Heart left ventricle (tissue), 16 donors: ENCODE data around the gene KCNMB2. TPM values are rescaled to one million over a fixed set of nuclear protein-coding genes. Genes with fewer than 3 reads are reported as not detected.
A peak's percentile ranks its signal among the peaks of the same experiment; 100 is the strongest.

Experiments
- ATAC-seq, 4 donors: fragments of 200-7000 bp; cut with Tn5 transposase; one replicate each; pipeline ENCODE4 v1.9.1; 2020 to 2022; ENCODE audit warnings: moderate library complexity in 4 of 4, mild to moderate bottlenecking in 3 of 4, moderate number of reproducible peaks in 1 of 4
- DNase-seq, 5 donors: peaks; one replicate each; pipeline ENCODE4 v3.0.0-alpha.2; 2020
- H3K27ac ChIP-seq, 12 donors: fragments of 200-600 bp; sonication (generic) in 4 of 12; one replicate each; pipeline versions ENCODE4 v1.5.0 to v1.8.0; 2016 to 2022; ENCODE audit warnings: mild to moderate bottlenecking in 2 of 12
- H3K27me3 ChIP-seq, 9 donors: fragments of 200-600 bp; sonication (generic) in 2 of 9; one replicate each; pipeline versions ENCODE4 v1.5.1 to v1.8.0; 2016 to 2022; ENCODE audit warnings: mild to moderate bottlenecking in 3 of 9
- H3K36me3 ChIP-seq, 9 donors: fragments of 200-600 bp; sonication (generic) in 2 of 9; one replicate each; pipeline versions ENCODE4 v1.5.0 to v1.8.0; 2018 to 2022; ENCODE audit warnings: mild to moderate bottlenecking in 2 of 9
- H3K4me1 ChIP-seq, 12 donors: fragments of 200-600 bp; sonication (generic) in 4 of 12; one replicate each; pipeline versions ENCODE4 v1.5.0 to v1.8.0; 2016 to 2022; ENCODE audit warnings: mild to moderate bottlenecking in 3 of 12
- H3K4me3 ChIP-seq, 12 donors: fragments of 200-600 bp; sonication (generic) in 4 of 12; one replicate each; pipeline versions ENCODE4 v1.5.0 to v1.8.0; 2017 to 2022; ENCODE audit warnings: mild to moderate bottlenecking in 9 of 12, moderate library complexity in 4 of 12
- H3K9me3 ChIP-seq, 12 donors: fragments of 200-600 bp; sonication (generic) in 4 of 12; one replicate each; pipeline versions ENCODE4 v1.5.0 to v1.8.0; 2016 to 2022; ENCODE audit warnings: mild to moderate bottlenecking in 1 of 12
- CTCF ChIP-seq, 12 donors: fragments of 200-600 bp; sonication (generic) in 4 of 12; IDR thresholded peaks; one replicate each; pipeline versions ENCODE4 v1.5.0 to v1.8.0; 2018 to 2022; ENCODE audit warnings: antibody characterized with exemption in 12 of 12, mild to moderate bottlenecking in 5 of 12
- POLR2A ChIP-seq, 2 donors: fragments of 450-650 bp; IDR thresholded peaks; one replicate each; pipeline ENCODE4 v1.6.1; 2017; ENCODE audit warnings: antibody characterized with exemption in 2 of 2, mild to moderate bottlenecking in 2 of 2, moderate library complexity in 2 of 2
- whole genome bisulfite sequencing, 4 donors: extraction: QIAGEN DNeasy Blood & Tissue Kit in 2 of 4; methylation state at CpG; one replicate each; pipeline versions ENCODE4 v1.1.5 to v1.1.7; 2013 to 2018; 5-methylcytosine and 5-hydroxymethylcytosine counted together
- intact Hi-C, 10 donors: fragments of 100-400 bp; cut with DNase I; formaldehyde crosslinking; loops; one replicate each; pipeline versions ENCODE4 v1.11.1 to v1.14.2; 2022
- polyA plus RNA-seq, 2 donors: library from polyadenylated mRNA; stranded (reverse); fragments of 200-250 nt; gene quantifications; one replicate each; pipeline ENCODE4 v1.2.3, GENCODE V29; 2013
- total RNA-seq, 9 donors: library from RNA; depleted of rRNA in 2 of 9; stranded (reverse); fragments of >200 nt in 2 of 9; fragmentation: NEBNext Ultra II Directional in 3 of 9; extraction: Animal tissue kit (Norgen Biotek cat#: 25700) in 3 of 9; gene quantifications; one replicate each; pipeline versions ENCODE4 v1.1.0 to v1.2.4, GENCODE V29; 2016 to 2023
- donor health status: ischemic (EF 13 %, LVEDD 7.1; RV severe dilation, severe dysfunction).
- donor health status: healthy with polysubstance abuse.
- donor health status: DM: no; HTN: yes; CAD: no.
- donor health status: DM: no; HTN: no; CAD: no.
- donor health status: ischemic (EF 25% LVEDD 6.9; RV normal size, moderate dysfunction).
- donor health status: ischemic (EF 25% LVEDD 5.7; RV mildly dilated, moderate dysfunction).
- donor health status: healthy.
- donor health status: DM: yes; HTN: yes; CAD: no.
- donor health status: ischemic (EF 35%, LVEDD 5.7; RV mildly dilated, moderate dysfunction).
- donor health status: nonischemic (EF 11% LVEDD 7.7; RV severe dilation, severe dysfunction).
- donor health status: DM: yes; HTN: yes; CAD: no.
- donor health status: PGD.
- donor health status: ischemic (EF 29% LVEDD 5.4; RV normal size, mild dysfunction).
- donor health status: nonischemic (EF 23%, LVEDD 6.1; RV moderate dilation, normal function).

The KCNMB2 gene
- total and polyA plus RNA-seq, 11 donors: 0.37 to 5.7 (median 2.0) TPM; not detected in 1

- H3K27ac ChIP-seq: peak overlapping the region in 9 of 12 donors; percentile 45 to 80 (median 72)
- no peaks in the 10 kb centered on the region for H3K27me3 ChIP-seq
- 63 to 71% (median 70%) methylated on average over 2 of the region's 2 CpGs for WGBS, 4 donors
- intact Hi-C loops: no loop called here
- ATAC-seq: no peak
- no peak for TF ChIP-seq POLR2A (IDR thresholded peaks at IDR 0.05)
- TF ChIP-seq CTCF (IDR thresholded peaks at IDR 0.05): no peak
- peaks cover 0 to 9% (median 0%) of the 10 kb centered on the region in 12 donors for H3K4me1 ChIP-seq
- no peak overlapping the region for H3K4me3 ChIP-seq
- H3K36me3 ChIP-seq: no peaks in the 10 kb centered on the region
- no peak for DNase-seq
- no peaks in the 10 kb centered on the region for H3K9me3 ChIP-seq
Observed at GRCh38 chr3:178508443-178508825, 27.8 kb upstream of the KCNMB2 start.

- intact Hi-C loops: no loop called here
- H3K4me1 ChIP-seq: peaks cover 0 to 9% (median 0%) of the 10 kb centered on the region in 12 donors
- no peaks in the 10 kb centered on the region for H3K27me3 ChIP-seq
- ATAC-seq: no peak
- H3K36me3 ChIP-seq: no peaks in the 10 kb centered on the region
- no peak for DNase-seq
- no peak overlapping the region for H3K27ac ChIP-seq
- H3K9me3 ChIP-seq: no peaks in the 10 kb centered on the region
- H3K4me3 ChIP-seq: no peak overlapping the region
- TF ChIP-seq CTCF (IDR thresholded peaks at IDR 0.05) (no peak), POLR2A (IDR thresholded peaks at IDR 0.05) (no peak)
Observed at GRCh38 chr3:178510496-178510895, 25.7 kb upstream of the KCNMB2 start.

- H3K27ac ChIP-seq: no peak overlapping the region
- DNase-seq: no peak
- no peak for TF ChIP-seq POLR2A (IDR thresholded peaks at IDR 0.05)
- TF ChIP-seq CTCF (IDR thresholded peaks at IDR 0.05): no peak
- H3K27me3 ChIP-seq: no peaks in the 10 kb centered on the region
- H3K9me3 ChIP-seq: no peaks in the 10 kb centered on the region
- intact Hi-C loops: no loop called here
- no peaks in the 10 kb centered on the region for H3K36me3 ChIP-seq
- peaks cover 0 to 20% (median 1%) of the 10 kb centered on the region in 12 donors for H3K4me1 ChIP-seq
- H3K4me3 ChIP-seq: no peak overlapping the region
- no peak for ATAC-seq
- 61 to 68% (median 65%) methylated on average over 5 of the region's 5 CpGs for WGBS, 4 donors
Observed at GRCh38 chr3:178512647-178513046, 23.6 kb upstream of the KCNMB2 start.

GRCh38 chr3:178513546-178514380, 22.5 kb upstream of the KCNMB2 start:
- Histone ChIP-seq H3K36me3 (no peaks in the 10 kb centered on the region), H3K4me1 (peaks cover 0 to 18% (median 0%) of the 10 kb centered on the region in 12 donors), H3K27ac (peak overlapping the region in 1 of 12 donors; percentile 19), H3K27me3 (no peaks in the 10 kb centered on the region), H3K9me3 (no peaks in the 10 kb centered on the region), H3K4me3 (no peak overlapping the region)
- 49 to 60% (median 55%) methylated on average over 3 of the region's 3 CpGs for WGBS, 4 donors
- DNase-seq: peak in 2 of 5 donors; percentile 25 to 35
- TF ChIP-seq POLR2A (IDR thresholded peaks at IDR 0.05) (no peak), CTCF (IDR thresholded peaks at IDR 0.05) (no peak)
- ATAC-seq: peak in 2 of 4 donors; percentile 33 to 64
- intact Hi-C loops: no loop called here
